Mesendoderm (in vitro differentiated cells): ENCODE results near the gene AKAP12.

Experiments
- DNase-seq: peaks from one replicate; pipeline ENCODE4 v3.0.0; 2013
- H2AK5ac ChIP-seq: 2 replicates; pipeline ENCODE4 v1.6.1; 2013; ENCODE audit warnings: low read length, inconsistent platforms
- H2BK120ac ChIP-seq: 2 replicates; pipeline ENCODE4 v1.6.1; 2013; ENCODE audit warnings: low read depth, mild to moderate bottlenecking, low read length, moderate library complexity, mixed read lengths
- H2BK15ac ChIP-seq: replicated peaks from 2 replicates; pipeline ENCODE4 v1.6.1; 2013; ENCODE audit warnings: low read depth, mild to moderate bottlenecking, moderate library complexity
- H2BK5ac ChIP-seq: 2 replicates; pipeline ENCODE4 v1.6.1; 2013; ENCODE audit warnings: low read length, inconsistent platforms
- H3K18ac ChIP-seq: 2 replicates; pipeline ENCODE4 v1.6.1; 2013; ENCODE audit warnings: mild to moderate bottlenecking, low read length, mixed read lengths
- H3K23ac ChIP-seq: one replicate; pipeline ENCODE4 v1.6.1; 2013; ENCODE audit warnings: low read length
- H3K27ac ChIP-seq: 2 replicates; pipeline ENCODE4 v1.5.1; 2013; ENCODE audit warnings: low read depth, mild to moderate bottlenecking, inconsistent platforms, low read length, moderate library complexity
- H3K27me3 ChIP-seq: 2 replicates; pipeline ENCODE4 v1.6.1; 2013; ENCODE audit warnings: low read length, control low read depth, mild to moderate bottlenecking, inconsistent platforms; ENCODE audit not compliant: insufficient read depth, poor library complexity
- H3K36me3 ChIP-seq: 2 replicates; pipeline ENCODE4 v1.6.1; 2013; ENCODE audit warnings: low read length, inconsistent platforms; ENCODE audit not compliant: control insufficient read depth, insufficient read depth
- H3K4ac ChIP-seq: one replicate; pipeline ENCODE4 v1.6.1; 2013; ENCODE audit warnings: low read depth, mild to moderate bottlenecking, low read length, moderate library complexity
- H3K4me1 ChIP-seq: 2 replicates; pipeline ENCODE4 v1.6.1; 2013; ENCODE audit warnings: low read depth, low read length, inconsistent platforms; ENCODE audit not compliant: control insufficient read depth
- H3K4me2 ChIP-seq: 2 replicates; pipeline ENCODE4 v1.6.1; 2013; ENCODE audit warnings: low read length
- H3K4me3 ChIP-seq: 2 replicates; pipeline ENCODE4 v1.5.1; 2013; ENCODE audit warnings: mild to moderate bottlenecking, low read length
- H3K56ac ChIP-seq: one replicate; pipeline ENCODE4 v1.6.1; 2013; ENCODE audit warnings: low read length
- H3K79me1 ChIP-seq: 2 replicates; pipeline ENCODE4 v1.6.1; 2013; ENCODE audit warnings: low read length, inconsistent platforms
- H3K79me2 ChIP-seq: 2 replicates; pipeline ENCODE4 v1.6.1; 2013; ENCODE audit warnings: mild to moderate bottlenecking, low read length; ENCODE audit not compliant: control insufficient read depth, insufficient read depth
- H3K9ac ChIP-seq: 2 replicates; pipeline ENCODE4 v1.6.1; 2013; ENCODE audit warnings: low read length, inconsistent platforms
- H4K5ac ChIP-seq: one replicate; pipeline ENCODE4 v1.6.1; 2013; ENCODE audit warnings: low read length
- H4K8ac ChIP-seq: one replicate; pipeline ENCODE4 v1.6.1; 2013; ENCODE audit warnings: low read depth, mild to moderate bottlenecking, control low read depth, low read length, moderate library complexity
- WGBS: extraction: QIAGEN DNeasy Blood & Tissue Kit; methylation state at CpG from one replicate; pipeline ENCODE4 v1.1.7; 2013; ENCODE audit warnings: low lambda C conversion rate, missing lambda C conversion rate; ENCODE audit not compliant: insufficient coverage; ENCODE audit errors: extremely low coverage; 5-methylcytosine and 5-hydroxymethylcytosine counted together

Gene AKAP12

DNA sequence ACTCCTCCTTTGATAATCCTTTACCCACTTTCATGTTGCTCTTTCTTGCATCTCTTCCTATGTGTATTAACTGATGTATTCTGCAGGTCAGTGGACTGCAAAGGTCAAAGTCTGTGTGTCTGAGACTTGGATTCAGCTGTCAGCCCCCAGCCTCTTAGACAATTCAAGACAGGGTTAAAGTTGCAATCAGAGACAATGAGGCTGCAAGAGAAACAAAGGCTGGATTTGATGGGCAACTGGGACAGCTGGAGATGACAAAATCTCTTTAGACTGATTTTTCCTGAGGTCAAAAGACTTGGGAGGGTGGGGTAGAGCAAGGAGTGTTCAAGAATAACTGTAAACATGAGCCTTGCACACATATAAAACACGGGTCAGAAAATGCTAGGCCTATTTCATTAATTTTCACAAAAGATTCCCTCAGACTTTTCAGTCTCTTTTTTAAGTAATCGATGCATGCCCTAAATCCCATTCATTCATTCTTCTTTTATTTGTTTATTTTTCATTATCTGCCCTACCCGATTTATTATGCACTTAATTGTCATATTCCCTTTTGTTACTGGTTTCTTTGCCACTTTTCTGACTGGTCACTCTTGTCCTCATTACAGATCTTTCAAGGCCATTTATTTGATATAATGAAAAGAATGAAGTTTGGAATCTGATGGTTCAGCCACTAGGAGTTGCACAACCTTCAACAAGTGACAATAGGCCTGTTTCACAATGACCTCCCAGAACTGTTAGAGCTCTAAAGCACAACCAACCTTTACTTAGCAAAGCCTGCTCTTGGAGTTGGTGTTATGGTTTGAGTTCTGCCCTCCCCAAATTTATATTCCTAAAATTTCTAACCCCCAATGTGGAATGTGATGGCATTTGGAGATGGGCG, 33.8 kb upstream of the AKAP12 start:
- H3K27ac ChIP-seq = no peak overlapping the region
- 100% methylated on average over 1 of the region's 4 CpGs for WGBS

DNA sequence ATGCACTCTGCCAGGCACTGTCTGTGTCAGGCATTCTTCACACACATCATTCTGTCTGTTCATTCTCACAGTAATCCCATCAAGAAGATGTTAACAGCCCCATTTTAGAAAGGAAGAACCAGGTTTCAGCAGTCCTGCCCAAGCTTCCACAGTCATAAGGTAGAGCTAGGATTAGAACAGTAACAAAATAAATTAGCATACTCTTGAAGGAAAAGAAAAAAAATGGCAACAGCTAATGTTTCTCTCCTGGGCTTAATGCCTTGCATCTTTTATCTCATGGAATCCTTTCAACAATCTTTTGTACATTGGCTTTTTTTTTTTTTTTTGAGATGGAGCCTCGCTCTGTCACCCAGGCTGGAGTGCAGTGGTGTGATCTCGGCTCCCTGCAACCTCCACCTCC, 32.1 kb upstream of the AKAP12 start:
- no peak overlapping the region for H2AK5ac ChIP-seq
- no peak overlapping the region for H3K27ac ChIP-seq
- no peak for DNase-seq
- H3K56ac ChIP-seq = no peak overlapping the region
- H3K23ac ChIP-seq = no peak overlapping the region
- no peak overlapping the region for H3K9ac ChIP-seq
- H2BK120ac ChIP-seq = no peak overlapping the region
- H3K79me2 ChIP-seq = no peaks in the 10 kb centered on the region
- no peaks in the 10 kb centered on the region for H3K4me1 ChIP-seq
- no peak overlapping the region for H3K4me2 ChIP-seq
- H2BK5ac ChIP-seq = no peak overlapping the region
- H3K36me3 ChIP-seq = no peaks in the 10 kb centered on the region
- no peak overlapping the region for H3K4me3 ChIP-seq
- no peaks in the 10 kb centered on the region for H3K79me1 ChIP-seq
- no peak overlapping the region for H4K8ac ChIP-seq
- H3K18ac ChIP-seq = no peak overlapping the region
- no peaks in the 10 kb centered on the region for H3K27me3 ChIP-seq
- no peak overlapping the region for H3K4ac ChIP-seq
- no peak overlapping the region for H4K5ac ChIP-seq
- no peak overlapping the region for H2BK15ac ChIP-seq
- no CpG with 5 or more reads among the region's 2 CpGs for WGBS

More for the DNA sequence above, 33.8 kb upstream of the AKAP12 start:
- no peaks in the 10 kb centered on the region for H3K79me2 ChIP-seq
- H3K36me3 ChIP-seq = no peaks in the 10 kb centered on the region
- no peak overlapping the region for H3K4ac ChIP-seq
- H2BK5ac ChIP-seq = no peak overlapping the region
- H3K56ac ChIP-seq = no peak overlapping the region
- H2BK15ac ChIP-seq = no peak overlapping the region
- no peak overlapping the region for H3K18ac ChIP-seq
- no peak overlapping the region for H2BK120ac ChIP-seq
- H3K79me1 ChIP-seq = no peaks in the 10 kb centered on the region
- no peak overlapping the region for H3K9ac ChIP-seq
- no peaks in the 10 kb centered on the region for H3K27me3 ChIP-seq
- no peak overlapping the region for H3K23ac ChIP-seq
- H3K4me1 ChIP-seq = no peaks in the 10 kb centered on the region
- no peak overlapping the region for H4K5ac ChIP-seq
- DNase-seq = no peak
- no peak overlapping the region for H3K4me2 ChIP-seq
- H4K8ac ChIP-seq = no peak overlapping the region
- H3K4me3 ChIP-seq = no peak overlapping the region
- H2AK5ac ChIP-seq = no peak overlapping the region

- Histone ChIP-seq H4K8ac (no peak overlapping the region), H3K27ac (no peak overlapping the region), H2BK120ac (no peak overlapping the region), H3K4me2 (no peak overlapping the region), H4K5ac (no peak overlapping the region), H2AK5ac (no peak overlapping the region), H3K36me3 (no peaks in the 10 kb centered on the region), H2BK15ac (no peak overlapping the region), H3K18ac (no peak overlapping the region), H3K4me3 (no peak overlapping the region), H3K4me1 (no peaks in the 10 kb centered on the region), H3K79me2 (no peaks in the 10 kb centered on the region), H3K9ac (no peak overlapping the region), H2BK5ac (no peak overlapping the region), H3K56ac (no peak overlapping the region), H3K27me3 (no peaks in the 10 kb centered on the region), H3K79me1 (no peaks in the 10 kb centered on the region), H3K4ac (no peak overlapping the region), H3K23ac (no peak overlapping the region)
- no peak for DNase-seq
- no CpG with 5 or more reads among the region's 11 CpGs for WGBS
Observed at GRCh38 chr6:151209071-151209831, 30.5 kb upstream of the AKAP12 start.

DNA sequence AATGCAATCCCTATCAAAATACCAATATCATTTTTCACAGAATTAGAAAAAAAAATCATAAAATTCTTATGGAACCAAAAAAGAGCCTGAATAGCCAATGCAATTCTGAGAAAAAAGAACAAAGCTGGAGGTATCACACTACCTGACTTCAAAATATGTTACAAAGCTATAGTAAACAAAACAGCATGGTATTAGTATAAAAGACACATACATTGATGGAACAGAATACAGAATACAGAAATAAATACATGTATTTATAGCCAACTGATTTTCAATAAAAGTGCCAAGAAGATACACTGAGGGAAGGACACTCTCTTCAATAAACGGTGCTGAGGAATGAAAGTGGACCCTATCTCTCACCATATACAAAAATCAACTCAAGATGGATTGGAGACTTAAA, 28.7 kb upstream of the AKAP12 start:
- Histone ChIP-seq H3K56ac (no peak overlapping the region), H3K9ac (no peak overlapping the region), H4K5ac (no peak overlapping the region), H2BK5ac (no peak overlapping the region), H3K27ac (no peak overlapping the region), H2AK5ac (no peak overlapping the region), H3K4me3 (no peak overlapping the region), H3K23ac (no peak overlapping the region), H3K79me1 (no peaks in the 10 kb centered on the region), H3K36me3 (no peaks in the 10 kb centered on the region), H3K79me2 (no peaks in the 10 kb centered on the region), H3K27me3 (no peaks in the 10 kb centered on the region), H2BK15ac (no peak overlapping the region), H3K4ac (no peak overlapping the region), H2BK120ac (no peak overlapping the region), H4K8ac (no peak overlapping the region), H3K4me1 (no peaks in the 10 kb centered on the region), H3K18ac (no peak overlapping the region), H3K4me2 (no peak overlapping the region)
- DNase-seq = no peak
- no CpG with 5 or more reads among the region's 1 CpG for WGBS

- Histone ChIP-seq H3K56ac (no peak overlapping the region), H2BK5ac (no peak overlapping the region), H3K36me3 (no peaks in the 10 kb centered on the region), H3K4me1 (no peaks in the 10 kb centered on the region), H3K4me3 (no peak overlapping the region), H3K4me2 (no peak overlapping the region), H3K9ac (no peak overlapping the region), H2AK5ac (no peak overlapping the region), H2BK15ac (no peak overlapping the region), H3K23ac (no peak overlapping the region), H3K27me3 (no peaks in the 10 kb centered on the region), H4K8ac (no peak overlapping the region), H3K18ac (no peak overlapping the region), H2BK120ac (no peak overlapping the region), H4K5ac (no peak overlapping the region), H3K79me2 (no peaks in the 10 kb centered on the region), H3K79me1 (no peaks in the 10 kb centered on the region), H3K27ac (no peak overlapping the region), H3K4ac (no peak overlapping the region)
- WGBS = no CpG with 5 or more reads among the region's 5 CpGs
- no peak for DNase-seq
Observed at GRCh38 chr6:151213352-151213751, 26.4 kb upstream of the AKAP12 start.
